HEK293T (cell line): Measurements from ENCODE around the gene ADIPOR2.

Experiments used
- CTCF ChIA-PET: fragments of 350-600 bp; formaldehyde crosslinking; extraction: SDS; loops from one replicate; lab custom pipeline; 2021; ENCODE audit warnings: antibody characterized with exemption, inconsistent platforms; lab: Yijun Ruan, JAX
- POLR2A ChIA-PET: fragments of 350-600 bp; formaldehyde crosslinking; extraction: SDS; loops from one replicate; lab custom pipeline; 2020; ENCODE audit warnings: antibody characterized with exemption, inconsistent platforms; lab: Yijun Ruan, JAX
- DNase-seq: peaks from one replicate; pipeline ENCODE4 v3.0.0; 2012; ENCODE audit warnings: mixed read lengths; ENCODE audit errors: extremely low spot score
- ARNT ChIP-seq: fragments of 450-650 bp; IDR thresholded peaks from 2 replicates; pipeline ENCODE4 v1.6.1; 2017; ENCODE audit warnings: mild to moderate bottlenecking
- BHLHE40 ChIP-seq: fragments of 450-650 bp; IDR thresholded peaks from 2 replicates; pipeline ENCODE4 v1.6.1; 2016; ENCODE audit warnings: mild to moderate bottlenecking, moderate library complexity, borderline replicate concordance
- CTBP1 ChIP-seq: fragments of 450-650 bp; IDR thresholded peaks from 2 replicates; pipeline ENCODE4 v1.6.1; 2016; ENCODE audit warnings: borderline replicate concordance
- ELF4 ChIP-seq: fragments of 450-650 bp; IDR thresholded peaks from 2 replicates; pipeline ENCODE4 v1.6.1; 2017; ENCODE audit warnings: antibody characterized with exemption
- FOXA1 ChIP-seq: fragments of 450-650 bp; IDR thresholded peaks from 2 replicates; pipeline ENCODE4 v1.6.1; 2016; ENCODE audit warnings: mild to moderate bottlenecking
- FOXK2 ChIP-seq: fragments of 450-650 bp; IDR thresholded peaks from 2 replicates; pipeline ENCODE4 v1.6.1; 2016; ENCODE audit warnings: mild to moderate bottlenecking
- FOXM1 ChIP-seq: fragments of 450-650 bp; IDR thresholded peaks from 2 replicates; pipeline ENCODE4 v1.6.1; 2017; ENCODE audit warnings: mild to moderate bottlenecking, borderline replicate concordance
- HDGF ChIP-seq: fragments of 450-650 bp; IDR thresholded peaks from 2 replicates; pipeline ENCODE4 v1.6.1; 2017; ENCODE audit warnings: antibody characterized with exemption, borderline replicate concordance
- L3MBTL2 ChIP-seq: fragments of 450-650 bp; conservative IDR thresholded peaks from 2 replicates; pipeline ENCODE4 v1.6.1; 2016; ENCODE audit warnings: mild to moderate bottlenecking
- LEF1 ChIP-seq: fragments of 450-650 bp; IDR thresholded peaks from 2 replicates; pipeline ENCODE4 v1.6.1; 2017; ENCODE audit warnings: mild to moderate bottlenecking, borderline replicate concordance
- NFRKB ChIP-seq: fragments of 450-650 bp; IDR thresholded peaks from 2 replicates; pipeline ENCODE4 v1.6.1; 2016; ENCODE audit warnings: mild to moderate bottlenecking, moderate library complexity
- PKNOX1 ChIP-seq: fragments of 450-650 bp; IDR thresholded peaks from 2 replicates; pipeline ENCODE4 v1.6.1; 2016
- SP1 ChIP-seq: fragments of 450-650 bp; IDR thresholded peaks from 2 replicates; pipeline ENCODE4 v1.6.1; 2017
- SUZ12 ChIP-seq: fragments of 450-650 bp; IDR thresholded peaks from 2 replicates; pipeline ENCODE4 v1.6.1; 2016; ENCODE audit warnings: mild to moderate bottlenecking
- TARDBP ChIP-seq: fragments of 450-650 bp; IDR thresholded peaks from 2 replicates; pipeline ENCODE4 v1.6.1; 2016
- ZNF384 ChIP-seq: fragments of 450-650 bp; IDR thresholded peaks from 2 replicates; pipeline ENCODE4 v1.6.1; 2016

ADIPOR2 gene

GRCh38 chr12:1825382-1826102 lies 134.7 kb downstream of the ADIPOR2 start:
- POLR2A ChIA-PET, result no interaction called here
- CTCF ChIA-PET, result no interaction called here
- DNase-seq, result no peak
- no peak for TF ChIP-seq HDGF
- TF ChIP-seq PKNOX1, result no peak
- TF ChIP-seq SUZ12, result no peak
- no peak for TF ChIP-seq BHLHE40
- TF ChIP-seq TARDBP, result no peak
- TF ChIP-seq CTBP1, result no peak
- TF ChIP-seq SP1, result no peak
- TF ChIP-seq ELF4, result no peak
- no peak for TF ChIP-seq FOXK2
- no peak for TF ChIP-seq NFRKB
- no peak for TF ChIP-seq FOXM1
- TF ChIP-seq ZNF384, result no peak
- no peak for TF ChIP-seq L3MBTL2
- no peak for TF ChIP-seq LEF1
- no peak for TF ChIP-seq FOXA1
- TF ChIP-seq ARNT, result no peak

GRCh38 chr12:1826401-1826800 lies 135.5 kb downstream of the ADIPOR2 start:
- TF ChIP-seq NFRKB, result no peak
- no peak for TF ChIP-seq SP1
- TF ChIP-seq SUZ12, result no peak
- TF ChIP-seq PKNOX1, result no peak
- ChIA-PET CTCF (no interaction called here), POLR2A (no interaction called here)
- no peak for DNase-seq

GRCh38 chr12:1826867-1827705 lies 136.2 kb downstream of the ADIPOR2 start:
- POLR2A ChIA-PET, result no interaction called here
- TF ChIP-seq ARNT, result no peak
- CTCF ChIA-PET, result no interaction called here
- no peak for DNase-seq

GRCh38 chr12:1827826-1828805 lies 137.2 kb downstream of the ADIPOR2 start:
- TF ChIP-seq LEF1 (no peak), CTBP1 (no peak), FOXM1 (no peak), L3MBTL2 (no peak), SP1 (no peak), NFRKB (no peak), BHLHE40 (no peak), TARDBP (no peak), SUZ12 (no peak), FOXK2 (no peak)
- POLR2A ChIA-PET, result no interaction called here
- CTCF ChIA-PET, result no interaction called here
- DNase-seq, result no peak

- no peak for DNase-seq
- TF ChIP-seq SP1 (no peak), TARDBP (no peak), LEF1 (no peak), ZNF384 (no peak), FOXM1 (no peak), L3MBTL2 (no peak), FOXA1 (no peak), HDGF (no peak), PKNOX1 (no peak), FOXK2 (no peak), ARNT (no peak), CTBP1 (no peak), NFRKB (no peak), BHLHE40 (no peak), SUZ12 (no peak), ELF4 (no peak)
- CTCF ChIA-PET, result no interaction called here
- POLR2A ChIA-PET, result no interaction called here
Measured at GRCh38 chr12:1828856-1829255, 138.0 kb downstream of the ADIPOR2 start.

GRCh38 chr12:1829306-1829900 lies 138.5 kb downstream of the ADIPOR2 start:
- TF ChIP-seq HDGF (no peak), ARNT (no peak), FOXK2 (no peak), PKNOX1 (no peak), ELF4 (no peak), TARDBP (no peak), CTBP1 (no peak), ZNF384 (no peak), SUZ12 (no peak), FOXM1 (no peak), LEF1 (no peak), BHLHE40 (no peak), SP1 (no peak), NFRKB (no peak), FOXA1 (no peak), L3MBTL2 (no peak)
- ChIA-PET POLR2A (no interaction called here), CTCF (no interaction called here)
- DNase-seq, result no peak
